NT2/D1 (cell line): ENCODE measurements around the gene CFAP74.

Experiments used
- SUZ12 ChIP-seq: IDR thresholded peaks from 2 replicates; pipeline ENCODE4 v1.6.1; 2011; ENCODE audit not compliant: insufficient read length, insufficient read depth; ENCODE audit errors: extremely low read depth
- ZNF274 ChIP-seq: IDR thresholded peaks from 2 replicates; pipeline ENCODE4 v1.6.1; 2011; ENCODE audit warnings: mild to moderate bottlenecking, low read depth, low read length

GRCh38 chr1:1937549-1938275 is 65.9 kb downstream of the CFAP74 start:
- TF ChIP-seq SUZ12 (no peak), ZNF274 (no peak)
